ENCODE data around the gene PHF21B.

Gene PHF21B

DNA sequence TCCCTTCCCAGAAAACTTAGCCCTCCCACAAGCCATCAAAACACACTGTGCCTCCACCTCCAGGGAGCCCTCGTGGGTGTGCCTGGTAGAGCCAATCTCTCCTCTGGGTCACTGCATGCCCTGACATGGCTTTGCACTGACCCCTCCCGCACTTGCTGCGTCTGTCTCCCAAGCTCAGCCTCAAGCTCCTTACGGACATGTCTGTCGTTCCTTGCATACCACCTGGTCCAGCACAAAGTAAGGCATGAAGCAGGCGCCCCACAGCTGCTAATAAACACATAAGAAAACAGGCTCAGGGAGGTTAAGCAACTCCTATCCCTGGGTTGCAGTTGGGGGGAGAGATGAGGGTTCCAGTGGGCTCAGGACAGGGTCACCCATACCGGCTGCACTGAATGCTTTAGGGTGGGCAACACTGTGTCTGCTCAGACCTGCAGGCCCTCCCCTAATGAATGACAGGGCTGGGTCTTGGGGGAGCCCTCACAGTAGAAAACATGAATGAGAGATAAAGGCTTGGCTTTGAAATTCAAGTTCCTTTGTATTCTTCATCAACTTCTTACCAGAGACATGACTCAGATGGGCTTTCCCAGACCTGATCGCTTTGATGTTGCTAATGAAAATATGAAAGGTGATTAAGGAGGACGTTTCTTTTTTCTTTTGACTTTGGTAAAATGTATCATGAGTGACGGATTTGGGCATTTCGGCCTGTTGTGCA is 38.0 kb downstream of the PHF21B start:
- H3K27me3 ChIP-seq (ENCODE audit: control insufficient read depth in 1 of 2, insufficient read depth in 1 of 2, low read length in 2 of 2) = peaks cover 19 to 61% of the 10 kb centered on the region in 2 experiments
- H3K9me3 ChIP-seq (ENCODE audit: control insufficient read depth, low read length) = no peaks in the 10 kb centered on the region
- no peak overlapping the region for H2BK5ac ChIP-seq (ENCODE audit: low read depth, low read length, poor library complexity, severe bottlenecking)
- no peak overlapping the region for H4K91ac ChIP-seq (ENCODE audit: low read length)
- no peaks in the 10 kb centered on the region for H3K4me1 ChIP-seq (ENCODE audit: control insufficient read depth, insufficient read depth, low read depth, low read length)
- no peak overlapping the region for H3K4me2 ChIP-seq (ENCODE audit: low read length, poor library complexity, severe bottlenecking)
- no peak overlapping the region for H3K14ac ChIP-seq (ENCODE audit: low read length in 2 of 2)
- H3K36me3 ChIP-seq (ENCODE audit: control insufficient read depth in 1 of 2, insufficient read depth in 2 of 2, low read depth in 1 of 2, low read length in 2 of 2) = no peaks in the 10 kb centered on the region
- WGBS = 86% methylated on average over 11 of the region's 11 CpGs
- H3K79me1 ChIP-seq (replicated peaks; ENCODE audit: low read length, poor library complexity, severe bottlenecking) = no peaks in the 10 kb centered on the region
- H3K23ac ChIP-seq (ENCODE audit: low read length in 2 of 2) = no peak overlapping the region
- no peak overlapping the region for H3K4ac ChIP-seq (ENCODE audit: low read depth in 1 of 2, low read length in 2 of 2)
- H2BK15ac ChIP-seq (ENCODE audit: low read depth, poor library complexity, severe bottlenecking) = no peak overlapping the region
- no peak for DNase-seq
- no peak overlapping the region for H3K9ac ChIP-seq (ENCODE audit: low read length)
- no peak overlapping the region for H3K4me3 ChIP-seq (ENCODE audit: insufficient read depth in 1 of 2, low read depth in 1 of 2, low read length in 2 of 2)
- no peak overlapping the region for H2BK120ac ChIP-seq (ENCODE audit: low read depth, low read length)
- no peak overlapping the region for H4K8ac ChIP-seq (ENCODE audit: low read length)
- H3K18ac ChIP-seq (ENCODE audit: low read depth in 1 of 2, low read length in 2 of 2) = no peak overlapping the region
- no peak overlapping the region for H3K27ac ChIP-seq (ENCODE audit: low read length, poor library complexity, severe bottlenecking)
- no peak overlapping the region for H2BK12ac ChIP-seq (ENCODE audit: low read length in 2 of 2)
- no peak overlapping the region for H2AK5ac ChIP-seq (ENCODE audit: low read length, severe bottlenecking)
- no peak overlapping the region for H2AFZ ChIP-seq (ENCODE audit: low read depth, low read length)

DNA sequence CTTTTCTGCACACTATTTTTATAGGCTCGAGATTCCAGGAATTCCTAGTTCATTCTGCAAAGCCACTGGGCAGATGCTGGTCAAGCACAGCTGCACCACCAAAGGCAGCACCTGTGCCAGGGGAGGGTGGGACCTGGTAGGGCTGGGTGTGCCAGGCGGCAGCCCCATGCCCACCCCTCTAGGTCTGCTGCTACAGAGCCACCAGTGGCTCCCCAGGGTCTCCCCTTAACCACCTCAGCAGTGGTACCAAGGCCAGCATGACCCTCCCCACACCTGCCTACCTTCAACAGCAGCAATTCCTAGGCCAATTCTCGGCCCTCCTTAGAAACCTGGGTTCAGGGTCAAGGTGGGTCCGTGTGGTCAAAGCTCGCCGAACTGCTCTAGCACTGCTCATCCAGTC is 39.5 kb downstream of the PHF21B start:
- Histone ChIP-seq H2BK15ac (ENCODE audit: low read depth, poor library complexity, severe bottlenecking) (no peak overlapping the region), H3K36me3 (ENCODE audit: control insufficient read depth in 1 of 2, insufficient read depth in 2 of 2, low read depth in 1 of 2, low read length in 2 of 2) (no peaks in the 10 kb centered on the region), H3K4me1 (ENCODE audit: control insufficient read depth, insufficient read depth, low read depth, low read length) (no peaks in the 10 kb centered on the region), H2BK120ac (ENCODE audit: low read depth, low read length) (no peak overlapping the region), H3K4me3 (ENCODE audit: insufficient read depth in 1 of 2, low read depth in 1 of 2, low read length in 2 of 2) (no peak overlapping the region), H2BK5ac (ENCODE audit: low read depth, low read length, poor library complexity, severe bottlenecking) (no peak overlapping the region), H2AFZ (ENCODE audit: low read depth, low read length) (no peak overlapping the region), H3K23ac (ENCODE audit: low read length in 2 of 2) (no peak overlapping the region), H3K79me1 (replicated peaks; ENCODE audit: low read length, poor library complexity, severe bottlenecking) (no peaks in the 10 kb centered on the region), H3K27ac (ENCODE audit: low read length, poor library complexity, severe bottlenecking) (no peak overlapping the region), H3K9me3 (ENCODE audit: control insufficient read depth, low read length) (no peaks in the 10 kb centered on the region), H2BK12ac (ENCODE audit: low read length in 2 of 2) (no peak overlapping the region), H3K18ac (ENCODE audit: low read depth in 1 of 2, low read length in 2 of 2) (no peak overlapping the region), H2AK5ac (ENCODE audit: low read length, severe bottlenecking) (no peak overlapping the region), H3K9ac (ENCODE audit: low read length) (no peak overlapping the region), H4K8ac (ENCODE audit: low read length) (no peak overlapping the region), H3K27me3 (ENCODE audit: control insufficient read depth in 1 of 2, insufficient read depth in 1 of 2, low read length in 2 of 2) (peaks cover 19 to 66% of the 10 kb centered on the region in 2 experiments), H3K4ac (ENCODE audit: low read depth in 1 of 2, low read length in 2 of 2) (no peak overlapping the region), H3K14ac (ENCODE audit: low read length in 2 of 2) (no peak overlapping the region), H4K91ac (ENCODE audit: low read length) (no peak overlapping the region), H3K4me2 (ENCODE audit: low read length, poor library complexity, severe bottlenecking) (no peak overlapping the region)
- no peak for DNase-seq
- 84% methylated on average over 6 of the region's 6 CpGs for WGBS

DNA sequence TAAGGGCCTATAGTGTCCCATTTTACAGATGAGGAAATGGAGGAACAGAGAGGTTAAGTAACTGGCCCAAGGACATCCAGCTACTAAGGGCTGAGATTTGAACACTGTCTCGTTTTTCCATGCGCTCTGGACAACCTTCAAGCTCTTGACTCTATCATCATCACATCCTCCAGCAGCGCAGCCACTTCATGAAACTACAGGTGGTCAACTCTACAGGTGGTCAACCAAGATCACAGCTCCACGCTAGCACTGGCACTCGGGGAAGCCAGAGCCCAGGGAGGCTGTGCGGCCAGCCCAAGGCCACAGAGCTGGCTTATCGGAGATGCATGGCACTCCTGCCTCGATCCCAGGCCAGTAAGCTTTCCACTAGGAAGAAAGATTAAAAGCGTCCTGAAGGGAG is 40.0 kb downstream of the PHF21B start:
- H3K4me1 ChIP-seq (ENCODE audit: control insufficient read depth, insufficient read depth, low read depth, low read length) = no peaks in the 10 kb centered on the region
- no peak overlapping the region for H3K27ac ChIP-seq (ENCODE audit: low read length, poor library complexity, severe bottlenecking)
- H3K4me3 ChIP-seq (ENCODE audit: insufficient read depth in 1 of 2, low read depth in 1 of 2, low read length in 2 of 2) = no peak overlapping the region
- no peak overlapping the region for H2AK5ac ChIP-seq (ENCODE audit: low read length, severe bottlenecking)
- peaks cover 24 to 68% of the 10 kb centered on the region in 2 experiments for H3K27me3 ChIP-seq (ENCODE audit: control insufficient read depth in 1 of 2, insufficient read depth in 1 of 2, low read length in 2 of 2)
- H3K18ac ChIP-seq (ENCODE audit: low read depth in 1 of 2, low read length in 2 of 2) = no peak overlapping the region
- DNase-seq = no peak
- H3K23ac ChIP-seq (ENCODE audit: low read length in 2 of 2) = no peak overlapping the region
- no peak overlapping the region for H2AFZ ChIP-seq (ENCODE audit: low read depth, low read length)
- H3K79me1 ChIP-seq (replicated peaks; ENCODE audit: low read length, poor library complexity, severe bottlenecking) = no peaks in the 10 kb centered on the region
- H4K8ac ChIP-seq (ENCODE audit: low read length) = no peak overlapping the region
- H3K9ac ChIP-seq (ENCODE audit: low read length) = no peak overlapping the region
- no peak overlapping the region for H3K4me2 ChIP-seq (ENCODE audit: low read length, poor library complexity, severe bottlenecking)
- no peak overlapping the region for H2BK15ac ChIP-seq (ENCODE audit: low read depth, poor library complexity, severe bottlenecking)
- H3K14ac ChIP-seq (ENCODE audit: low read length in 2 of 2) = no peak overlapping the region
- H3K9me3 ChIP-seq (ENCODE audit: control insufficient read depth, low read length) = no peaks in the 10 kb centered on the region
- H2BK5ac ChIP-seq (ENCODE audit: low read depth, low read length, poor library complexity, severe bottlenecking) = no peak overlapping the region
- H3K4ac ChIP-seq (ENCODE audit: low read depth in 1 of 2, low read length in 2 of 2) = no peak overlapping the region
- H2BK12ac ChIP-seq (ENCODE audit: low read length in 2 of 2) = no peak overlapping the region
- WGBS = 78% methylated on average over 9 of the region's 9 CpGs
- H4K91ac ChIP-seq (ENCODE audit: low read length) = no peak overlapping the region
- H2BK120ac ChIP-seq (ENCODE audit: low read depth, low read length) = no peak overlapping the region
- no peaks in the 10 kb centered on the region for H3K36me3 ChIP-seq (ENCODE audit: control insufficient read depth in 1 of 2, insufficient read depth in 2 of 2, low read depth in 1 of 2, low read length in 2 of 2)

DNA sequence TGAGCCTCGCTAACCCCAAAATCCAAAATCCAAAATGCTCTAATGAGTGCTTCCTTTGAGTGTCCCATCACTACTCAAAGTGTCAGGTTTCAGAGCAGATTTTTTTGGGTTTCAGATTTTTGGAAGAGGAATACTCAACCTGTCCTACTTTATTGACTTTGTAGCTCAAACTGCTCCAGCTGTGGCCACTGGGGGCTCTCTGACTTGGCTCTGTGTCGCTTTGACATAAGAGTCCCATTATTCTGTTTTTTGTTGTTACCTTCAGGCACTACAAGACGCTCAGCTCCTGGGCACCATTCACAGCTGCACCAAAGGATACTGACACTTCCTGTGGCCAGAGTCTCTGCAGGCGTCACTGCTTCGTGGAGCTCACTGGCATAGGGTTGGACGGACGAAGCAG is 41.1 kb downstream of the PHF21B start:
- Histone ChIP-seq H3K27ac (ENCODE audit: low read length, poor library complexity, severe bottlenecking) (no peak overlapping the region), H2BK120ac (ENCODE audit: low read depth, low read length) (no peak overlapping the region), H3K4me2 (ENCODE audit: low read length, poor library complexity, severe bottlenecking) (no peak overlapping the region), H3K4ac (ENCODE audit: low read depth in 1 of 2, low read length in 2 of 2) (no peak overlapping the region), H2BK12ac (ENCODE audit: low read length in 2 of 2) (no peak overlapping the region), H3K9ac (ENCODE audit: low read length) (no peak overlapping the region), H3K79me1 (replicated peaks; ENCODE audit: low read length, poor library complexity, severe bottlenecking) (no peaks in the 10 kb centered on the region), H3K18ac (ENCODE audit: low read depth in 1 of 2, low read length in 2 of 2) (no peak overlapping the region), H3K4me3 (ENCODE audit: insufficient read depth in 1 of 2, low read depth in 1 of 2, low read length in 2 of 2) (no peak overlapping the region), H4K8ac (ENCODE audit: low read length) (no peak overlapping the region), H3K4me1 (ENCODE audit: control insufficient read depth, insufficient read depth, low read depth, low read length) (no peaks in the 10 kb centered on the region), H2BK5ac (ENCODE audit: low read depth, low read length, poor library complexity, severe bottlenecking) (no peak overlapping the region), H4K91ac (ENCODE audit: low read length) (no peak overlapping the region), H2BK15ac (ENCODE audit: low read depth, poor library complexity, severe bottlenecking) (no peak overlapping the region), H3K23ac (ENCODE audit: low read length in 2 of 2) (peak overlapping the region in 1 of 2 experiments; percentile 93), H3K27me3 (ENCODE audit: control insufficient read depth in 1 of 2, insufficient read depth in 1 of 2, low read length in 2 of 2) (peaks cover 24 to 71% of the 10 kb centered on the region in 2 experiments), H3K9me3 (ENCODE audit: control insufficient read depth, low read length) (no peaks in the 10 kb centered on the region), H2AFZ (ENCODE audit: low read depth, low read length) (no peak overlapping the region), H3K14ac (ENCODE audit: low read length in 2 of 2) (no peak overlapping the region), H3K36me3 (ENCODE audit: control insufficient read depth in 1 of 2, insufficient read depth in 2 of 2, low read depth in 1 of 2, low read length in 2 of 2) (no peaks in the 10 kb centered on the region), H2AK5ac (ENCODE audit: low read length, severe bottlenecking) (no peak overlapping the region)
- 83% methylated on average over 6 of the region's 7 CpGs for WGBS
- no peak for DNase-seq

Measured in mesenchymal stem cell (in vitro differentiated cells and primary cell).